ENCODE results near the gene APH1A. TPM values are rescaled to one million over a fixed set of nuclear protein-coding genes. Genes with fewer than 3 reads are reported as not detected.

Gene APH1A
- total RNA-seq, 2 donors from 2014 or later, result 96.3 to 149 TPM

- ATAC-seq (replicated peaks), result peak; percentile 96
- Mint-ChIP-seq H3K27ac (peak within 1 kb of the TSS; percentile 80), H3K4me3 (peak within 1 kb of the TSS; percentile 88), H3K9me3 (peaks cover 4% of the 10 kb centered on the region), H3K36me3 (ENCODE audit: low read depth) (peaks cover 22% of the 10 kb centered on the region), H3K27me3 (no peaks in the 10 kb centered on the region), H3K4me1 (peaks cover 23% of the 10 kb centered on the region)
Measured at GRCh38 chr1:150281758-150282557, 13.1 kb upstream of the APH1A start, which contains the start of gene CIART. Gene CIART (plus strand): TSS chr1:150282554. CDS start chr1:150283268, 714 bp downstream.

- Mint-ChIP-seq H3K27ac (peak overlapping the region; percentile 80), H3K27me3 (no peaks in the 10 kb centered on the region), H3K4me3 (peak overlapping the region; percentile 88), H3K36me3 (ENCODE audit: low read depth) (peaks cover 18% of the 10 kb centered on the region), H3K9me3 (peaks cover 4% of the 10 kb centered on the region), H3K4me1 (peaks cover 23% of the 10 kb centered on the region)
- peak; percentile 37 for ATAC-seq (replicated peaks)
Measured at GRCh38 chr1:150281221-150281757, 12.5 kb upstream of the APH1A start.

- Mint-ChIP-seq H3K36me3 (ENCODE audit: low read depth) (peaks cover 16% of the 10 kb centered on the region), H3K27ac (peak overlapping the region; percentile 15), H3K4me1 (peaks cover 23% of the 10 kb centered on the region), H3K4me3 (peak overlapping the region; percentile 88), H3K27me3 (no peaks in the 10 kb centered on the region), H3K9me3 (peaks cover 4% of the 10 kb centered on the region)
- ATAC-seq (replicated peaks), result no peak
Measured at GRCh38 chr1:150280138-150280707, 11.4 kb upstream of the APH1A start.

GRCh38 chr1:150273311-150273710 is 4.5 kb upstream of the APH1A start:
- no peaks in the 10 kb centered on the region for H3K27me3 Mint-ChIP-seq
- peaks cover 10% of the 10 kb centered on the region for H3K4me1 Mint-ChIP-seq
- H3K4me3 Mint-ChIP-seq, result no peak overlapping the region

GRCh38 chr1:150271291-150271959 is 2.6 kb upstream of the APH1A start:
- Mint-ChIP-seq H3K4me1 (peaks cover 17% of the 10 kb centered on the region), H3K27me3 (no peaks in the 10 kb centered on the region), H3K4me3 (no peak overlapping the region), H3K9me3 (no peaks in the 10 kb centered on the region), H3K36me3 (ENCODE audit: low read depth) (peaks cover 29% of the 10 kb centered on the region), H3K27ac (no peak overlapping the region)
- no peak for ATAC-seq (replicated peaks)

More at GRCh38 chr1:150273311-150273710, 4.5 kb upstream of the APH1A start:
- ATAC-seq (replicated peaks), result no peak
- Mint-ChIP-seq H3K27ac (peak overlapping the region; percentile 1), H3K9me3 (no peaks in the 10 kb centered on the region), H3K36me3 (ENCODE audit: low read depth) (peaks cover 10% of the 10 kb centered on the region)

GRCh38 chr1:150269451-150269850 is 635 bp upstream of the APH1A start:
- peak overlapping the region; percentile 97 for H3K27ac Mint-ChIP-seq
- H3K36me3 Mint-ChIP-seq (ENCODE audit: low read depth), result peaks cover 48% of the 10 kb centered on the region
- H3K27me3 Mint-ChIP-seq, result no peaks in the 10 kb centered on the region
- ATAC-seq (replicated peaks), result no peak
- peak overlapping the region; percentile 96 for H3K4me3 Mint-ChIP-seq
- H3K4me1 Mint-ChIP-seq, result peaks cover 17% of the 10 kb centered on the region
- H3K9me3 Mint-ChIP-seq, result no peaks in the 10 kb centered on the region

- Mint-ChIP-seq H3K4me3 (peak overlapping the region; percentile 96), H3K36me3 (ENCODE audit: low read depth) (peaks cover 50% of the 10 kb centered on the region), H3K27me3 (no peaks in the 10 kb centered on the region)
Measured at GRCh38 chr1:150268340-150268704, 494 bp downstream of the APH1A start.

GRCh38 chr1:150267896-150268295 is 920 bp downstream of the APH1A start:
- Mint-ChIP-seq H3K36me3 (ENCODE audit: low read depth) (peaks cover 50% of the 10 kb centered on the region), H3K27ac (peak overlapping the region; percentile 97), H3K4me1 (peaks cover 17% of the 10 kb centered on the region), H3K4me3 (peak overlapping the region; percentile 96), H3K9me3 (no peaks in the 10 kb centered on the region), H3K27me3 (no peaks in the 10 kb centered on the region)
- ATAC-seq (replicated peaks), result no peak

More at GRCh38 chr1:150268340-150268704, 494 bp downstream of the APH1A start:
- Mint-ChIP-seq H3K4me1 (peaks cover 17% of the 10 kb centered on the region), H3K27ac (peak overlapping the region; percentile 97), H3K9me3 (no peaks in the 10 kb centered on the region)
- peak; percentile 54 for ATAC-seq (replicated peaks)

- Mint-ChIP-seq H3K36me3 (ENCODE audit: low read depth) (peaks cover 43% of the 10 kb centered on the region), H3K4me1 (peaks cover 7% of the 10 kb centered on the region), H3K27ac (no peak overlapping the region), H3K27me3 (peaks cover 4% of the 10 kb centered on the region), H3K9me3 (no peaks in the 10 kb centered on the region), H3K4me3 (no peak overlapping the region)
- no peak for ATAC-seq (replicated peaks)
Measured at GRCh38 chr1:150263549-150263948, 5.3 kb downstream of the APH1A start.

- Mint-ChIP-seq H3K36me3 (ENCODE audit: low read depth) (peaks cover 34% of the 10 kb centered on the region), H3K4me1 (peaks cover 7% of the 10 kb centered on the region), H3K9me3 (no peaks in the 10 kb centered on the region), H3K27me3 (peaks cover 9% of the 10 kb centered on the region), H3K4me3 (no peak overlapping the region), H3K27ac (peak overlapping the region; percentile 12)
- no peak for ATAC-seq (replicated peaks)
Measured at GRCh38 chr1:150262388-150263320, 6.2 kb downstream of the APH1A start.

- H3K36me3 Mint-ChIP-seq (ENCODE audit: low read depth), result peaks cover 21% of the 10 kb centered on the region
- H3K4me3 Mint-ChIP-seq, result no peak overlapping the region
- peaks cover 19% of the 10 kb centered on the region for H3K27me3 Mint-ChIP-seq
- no peak for ATAC-seq (replicated peaks)
- peaks cover under 1% of the 10 kb centered on the region for H3K4me1 Mint-ChIP-seq
- no peak overlapping the region for H3K27ac Mint-ChIP-seq
- H3K9me3 Mint-ChIP-seq, result no peaks in the 10 kb centered on the region
Measured at GRCh38 chr1:150261367-150261766, 7.4 kb downstream of the APH1A start.

GRCh38 chr1:150259758-150260669 is 8.8 kb downstream of the APH1A start:
- Mint-ChIP-seq H3K4me3 (no peak overlapping the region), H3K36me3 (ENCODE audit: low read depth) (peaks cover 8% of the 10 kb centered on the region), H3K4me1 (peaks cover 12% of the 10 kb centered on the region), H3K9me3 (no peaks in the 10 kb centered on the region), H3K27me3 (peaks cover 23% of the 10 kb centered on the region), H3K27ac (no peak overlapping the region)
- ATAC-seq (replicated peaks), result no peak

GRCh38 chr1:150259217-150259616 is 9.6 kb downstream of the APH1A start:
- peaks cover 23% of the 10 kb centered on the region for H3K27me3 Mint-ChIP-seq
- ATAC-seq (replicated peaks), result no peak
- H3K27ac Mint-ChIP-seq, result no peak overlapping the region
- no peaks in the 10 kb centered on the region for H3K9me3 Mint-ChIP-seq
- H3K36me3 Mint-ChIP-seq (ENCODE audit: low read depth), result no peaks in the 10 kb centered on the region
- H3K4me3 Mint-ChIP-seq, result no peak overlapping the region
- peaks cover 12% of the 10 kb centered on the region for H3K4me1 Mint-ChIP-seq

Data from activated T-helper 17 cell treated with anti-CD3 and anti-CD28 coated beads, Interleukin-2, amount 50 U/mL, for 72 hours (primary cell).